ENCODE measurements around the gene APPBP2.

APPBP2 gene

GRCh38 chr17:60403523-60403810 is 122.6 kb downstream of the APPBP2 start:
- Histone ChIP-seq H3K4me1 (ENCODE audit: low read length) (peaks cover 3% of the 10 kb centered on the region), H3K4me2 (ENCODE audit: low read length) (no peak overlapping the region)

GRCh38 chr17:60401819-60402218 is 124.2 kb downstream of the APPBP2 start:
- no peaks in the 10 kb centered on the region for H3K27me3 ChIP-seq (ENCODE audit: low read depth, low read length)
- H3K9me3 ChIP-seq (ENCODE audit: insufficient read depth, low read length) = no peaks in the 10 kb centered on the region
- H3K4me1 ChIP-seq (ENCODE audit: low read length) = peaks cover 15% of the 10 kb centered on the region
- H3K4me2 ChIP-seq (ENCODE audit: low read length) = no peak overlapping the region
- no peaks in the 10 kb centered on the region for H4K20me1 ChIP-seq (ENCODE audit: insufficient read depth, low read length)
- no peak overlapping the region for H3K27ac ChIP-seq (ENCODE audit: low read length)
- no peak overlapping the region for H3K4me3 ChIP-seq (ENCODE audit: low read length)
- H3K79me2 ChIP-seq (ENCODE audit: low read length) = no peaks in the 10 kb centered on the region
- no peak overlapping the region for H3K9ac ChIP-seq (ENCODE audit: low read length)
- no peak for TF ChIP-seq EZH2phosphoT487 (IDR thresholded peaks at IDR 0.05; ENCODE audit: low read depth)
- TF ChIP-seq CTCF (IDR thresholded peaks at IDR 0.05; ENCODE audit: low read depth, low read length) = no peak
- H3K36me3 ChIP-seq (replicated peaks; ENCODE audit: low read depth, low read length) = no peaks in the 10 kb centered on the region
- no peak overlapping the region for H2AFZ ChIP-seq (ENCODE audit: low read depth, low read length)

More at GRCh38 chr17:60403523-60403810, 122.6 kb downstream of the APPBP2 start:
- Histone ChIP-seq H3K27me3 (ENCODE audit: low read depth, low read length) (no peaks in the 10 kb centered on the region), H4K20me1 (ENCODE audit: insufficient read depth, low read length) (no peaks in the 10 kb centered on the region), H3K4me3 (ENCODE audit: low read length) (no peak overlapping the region), H3K9ac (ENCODE audit: low read length) (no peak overlapping the region), H3K36me3 (replicated peaks; ENCODE audit: low read depth, low read length) (no peaks in the 10 kb centered on the region), H2AFZ (ENCODE audit: low read depth, low read length) (no peak overlapping the region), H3K79me2 (ENCODE audit: low read length) (no peaks in the 10 kb centered on the region), H3K27ac (ENCODE audit: low read length) (no peak overlapping the region), H3K9me3 (ENCODE audit: insufficient read depth, low read length) (no peaks in the 10 kb centered on the region)
- no peak for TF ChIP-seq EZH2phosphoT487 (IDR thresholded peaks at IDR 0.05; ENCODE audit: low read depth)
- no peak for TF ChIP-seq CTCF (IDR thresholded peaks at IDR 0.05; ENCODE audit: low read depth, low read length)

- peak overlapping the region; percentile 46 for H3K27ac ChIP-seq (ENCODE audit: low read length)
- peak overlapping the region; percentile 46 for H3K4me2 ChIP-seq (ENCODE audit: low read length)
- peaks cover 16% of the 10 kb centered on the region for H3K4me1 ChIP-seq (ENCODE audit: low read length)
Observed at GRCh38 chr17:60398227-60398959, 127.6 kb downstream of the APPBP2 start.

GRCh38 chr17:60396412-60396811 is 129.6 kb downstream of the APPBP2 start:
- H3K27ac ChIP-seq (ENCODE audit: low read length) = no peak overlapping the region
- H2AFZ ChIP-seq (ENCODE audit: low read depth, low read length) = no peak overlapping the region
- peaks cover 21% of the 10 kb centered on the region for H3K4me1 ChIP-seq (ENCODE audit: low read length)
- no peaks in the 10 kb centered on the region for H4K20me1 ChIP-seq (ENCODE audit: insufficient read depth, low read length)
- no peaks in the 10 kb centered on the region for H3K36me3 ChIP-seq (replicated peaks; ENCODE audit: low read depth, low read length)
- no peak for TF ChIP-seq CTCF (IDR thresholded peaks at IDR 0.05; ENCODE audit: low read depth, low read length)
- no peak for TF ChIP-seq EZH2phosphoT487 (IDR thresholded peaks at IDR 0.05; ENCODE audit: low read depth)
- peaks cover 5% of the 10 kb centered on the region; the same call in 1 of the 2 replicates for H3K27me3 ChIP-seq (ENCODE audit: low read depth, low read length)
- H3K4me2 ChIP-seq (ENCODE audit: low read length) = no peak overlapping the region
- no peak overlapping the region for H3K9ac ChIP-seq (ENCODE audit: low read length)
- H3K9me3 ChIP-seq (ENCODE audit: insufficient read depth, low read length) = no peaks in the 10 kb centered on the region
- H3K4me3 ChIP-seq (ENCODE audit: low read length) = no peak overlapping the region
- peaks cover 7% of the 10 kb centered on the region for H3K79me2 ChIP-seq (ENCODE audit: low read length)

More at GRCh38 chr17:60398227-60398959, 127.6 kb downstream of the APPBP2 start:
- TF ChIP-seq CTCF (IDR thresholded peaks at IDR 0.05; ENCODE audit: low read depth, low read length) = no peak
- no peak for TF ChIP-seq EZH2phosphoT487 (IDR thresholded peaks at IDR 0.05; ENCODE audit: low read depth)
- H3K36me3 ChIP-seq (replicated peaks; ENCODE audit: low read depth, low read length) = no peaks in the 10 kb centered on the region
- H3K27me3 ChIP-seq (ENCODE audit: low read depth, low read length) = no peaks in the 10 kb centered on the region
- no peak overlapping the region for H2AFZ ChIP-seq (ENCODE audit: low read depth, low read length)
- no peaks in the 10 kb centered on the region for H4K20me1 ChIP-seq (ENCODE audit: insufficient read depth, low read length)
- H3K9ac ChIP-seq (ENCODE audit: low read length) = peak overlapping the region; percentile 25; the same call in 1 of the 2 replicates
- no peaks in the 10 kb centered on the region for H3K79me2 ChIP-seq (ENCODE audit: low read length)
- H3K4me3 ChIP-seq (ENCODE audit: low read length) = no peak overlapping the region
- no peaks in the 10 kb centered on the region for H3K9me3 ChIP-seq (ENCODE audit: insufficient read depth, low read length)
